Measurements from ENCODE around the gene MT1HL1. TPM values are rescaled to one million over a fixed set of nuclear protein-coding genes. Genes with fewer than 3 reads are reported as not detected.

Gene MT1HL1
- total and polyA plus RNA-seq, 4 donors, result 0.78 TPM; not detected in 3

- no peak for DNase-seq (ENCODE audit: low spot score)
- no peaks in the 10 kb centered on the region for H3K27me3 ChIP-seq (ENCODE audit: control insufficient read depth in 4 of 4, insufficient read depth in 4 of 4, low read length in 3 of 4)
- WGBS, result 66% methylated on average over 4 of the region's 4 CpGs
- H3K9ac ChIP-seq (ENCODE audit: low read depth in 1 of 2, low read length in 2 of 2), result no peak overlapping the region
- no peaks in the 10 kb centered on the region for H3K4me1 ChIP-seq (ENCODE audit: control insufficient read depth in 4 of 4, insufficient read depth in 4 of 4, low read length in 3 of 4)
- no peaks in the 10 kb centered on the region for H3K9me3 ChIP-seq (ENCODE audit: control insufficient read depth in 4 of 4, low read length in 3 of 4)
- no peak overlapping the region for H3K27ac ChIP-seq (ENCODE audit: low read depth in 1 of 2, low read length in 2 of 2)
- H3K36me3 ChIP-seq (ENCODE audit: control insufficient read depth in 4 of 4, insufficient read depth in 3 of 4, low read depth in 1 of 4, low read length in 3 of 4), result no peaks in the 10 kb centered on the region
- TF ChIP-seq ZBTB33 (IDR thresholded peaks at IDR 0.05), result no peak
- TF ChIP-seq SP1 (IDR thresholded peaks at IDR 0.05), result no peak
- no peak for TF ChIP-seq MAX (IDR thresholded peaks at IDR 0.05)
- TF ChIP-seq, protein P1, sequence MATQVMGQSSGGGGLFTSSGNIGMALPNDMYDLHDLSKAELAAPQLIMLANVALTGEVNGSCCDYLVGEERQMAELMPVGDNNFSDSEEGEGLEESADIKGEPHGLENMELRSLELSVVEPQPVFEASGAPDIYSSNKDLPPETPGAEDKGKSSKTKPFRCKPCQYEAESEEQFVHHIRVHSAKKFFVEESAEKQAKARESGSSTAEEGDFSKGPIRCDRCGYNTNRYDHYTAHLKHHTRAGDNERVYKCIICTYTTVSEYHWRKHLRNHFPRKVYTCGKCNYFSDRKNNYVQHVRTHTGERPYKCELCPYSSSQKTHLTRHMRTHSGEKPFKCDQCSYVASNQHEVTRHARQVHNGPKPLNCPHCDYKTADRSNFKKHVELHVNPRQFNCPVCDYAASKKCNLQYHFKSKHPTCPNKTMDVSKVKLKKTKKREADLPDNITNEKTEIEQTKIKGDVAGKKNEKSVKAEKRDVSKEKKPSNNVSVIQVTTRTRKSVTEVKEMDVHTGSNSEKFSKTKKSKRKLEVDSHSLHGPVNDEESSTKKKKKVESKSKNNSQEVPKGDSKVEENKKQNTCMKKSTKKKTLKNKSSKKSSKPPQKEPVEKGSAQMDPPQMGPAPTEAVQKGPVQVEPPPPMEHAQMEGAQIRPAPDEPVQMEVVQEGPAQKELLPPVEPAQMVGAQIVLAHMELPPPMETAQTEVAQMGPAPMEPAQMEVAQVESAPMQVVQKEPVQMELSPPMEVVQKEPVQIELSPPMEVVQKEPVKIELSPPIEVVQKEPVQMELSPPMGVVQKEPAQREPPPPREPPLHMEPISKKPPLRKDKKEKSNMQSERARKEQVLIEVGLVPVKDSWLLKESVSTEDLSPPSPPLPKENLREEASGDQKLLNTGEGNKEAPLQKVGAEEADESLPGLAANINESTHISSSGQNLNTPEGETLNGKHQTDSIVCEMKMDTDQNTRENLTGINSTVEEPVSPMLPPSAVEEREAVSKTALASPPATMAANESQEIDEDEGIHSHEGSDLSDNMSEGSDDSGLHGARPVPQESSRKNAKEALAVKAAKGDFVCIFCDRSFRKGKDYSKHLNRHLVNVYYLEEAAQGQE (IDR thresholded peaks at IDR 0.05), result no peak
- no peak for TF ChIP-seq RAD21 (IDR thresholded peaks at IDR 0.05)
- no peak for TF ChIP-seq NR2F2 (IDR thresholded peaks at IDR 0.05)
- no peak for TF ChIP-seq FOXA2 (IDR thresholded peaks at IDR 0.05)
- no peak for TF ChIP-seq FOXA1 (IDR thresholded peaks at IDR 0.05)
- no peak for TF ChIP-seq EGR1 (IDR thresholded peaks at IDR 0.05; ENCODE audit: low read depth in 2 of 2)
- TF ChIP-seq ATF3 (IDR thresholded peaks at IDR 0.05), result no peak
- TF ChIP-seq RXRA (IDR thresholded peaks at IDR 0.05), result no peak
- no peak for TF ChIP-seq HNF4A (conservative IDR thresholded peaks at IDR 0.05)
- TF ChIP-seq JUND (IDR thresholded peaks at IDR 0.05), result no peak
- TF ChIP-seq YY1 (IDR thresholded peaks at IDR 0.05), result no peak
- TF ChIP-seq HNF4G (IDR thresholded peaks at IDR 0.05), result no peak
- TF ChIP-seq TAF1 (conservative IDR thresholded peaks at IDR 0.05), result no peak
- no peak for TF ChIP-seq GABPA (IDR thresholded peaks at IDR 0.05 in 1 of 2, conservative IDR thresholded peaks at IDR 0.05 in 1 of 2)
- no peak for TF ChIP-seq CTCF (IDR thresholded peaks at IDR 0.05; ENCODE audit: low read depth, low read length, missing input control)
- H3K4me3 ChIP-seq (ENCODE audit: low read depth in 1 of 3, low read length in 3 of 3), result no peak overlapping the region
Observed at GRCh38 chr1:237005674-237006073, 1.4 kb upstream of the MT1HL1 start.
